T-helper 17 cell (primary cell): ENCODE measurements around the gene CALHM2. TPM values are rescaled to one million over a fixed set of nuclear protein-coding genes. Genes with fewer than 3 reads are reported as not detected.

Experiments used
- ATAC-seq: fragments of 150-1000 bp; cut with Tn5 transposase; 2 replicates; pipeline ENCODE4 v1.10.0; 2021; ENCODE audit warnings: mild to moderate bottlenecking, moderate library complexity
- DNase-seq, 3 donors: peaks; one replicate each; pipeline versions ENCODE4 v3.0.0 to v3.0.0-alpha.2; 2020 to 2021
- H3K9me3 ChIP-seq: one replicate; pipeline ENCODE4 v1.7.0; 2013; ENCODE audit warnings: low read length, mild to moderate bottlenecking; ENCODE audit not compliant: control insufficient read depth, poor library complexity, severe bottlenecking
- H3K27ac Mint-ChIP-seq: one replicate; pipeline ENCODE4 v1.8.0; 2022; ENCODE audit warnings: mild to moderate bottlenecking, moderate library complexity, mixed read lengths
- H3K27me3 Mint-ChIP-seq: one replicate; pipeline ENCODE4 v1.8.0; 2022; ENCODE audit warnings: mixed read lengths
- H3K36me3 Mint-ChIP-seq: one replicate; pipeline ENCODE4 v1.8.0; 2022; ENCODE audit warnings: low read depth, mixed read lengths
- H3K4me1 Mint-ChIP-seq: one replicate; pipeline ENCODE4 v1.8.0; 2022; ENCODE audit warnings: mild to moderate bottlenecking, mixed read lengths
- H3K4me3 Mint-ChIP-seq: one replicate; pipeline ENCODE4 v1.8.0; 2022; ENCODE audit warnings: mild to moderate bottlenecking, moderate library complexity, mixed read lengths
- total RNA-seq, 4 donors: library from RNA in 2 of 4; stranded (reverse) in 2 of 4; gene quantifications; one replicate each; pipeline ENCODE4 v1.2.3 and lab custom pipeline; 2022 to 2026

The CALHM2 gene
- total RNA-seq, 2 donors from 2014 or later: 15.5 to 23.6 TPM

- Mint-ChIP-seq H3K4me3 (peak overlapping the region; percentile 99), H3K36me3 (peaks cover 7% of the 10 kb centered on the region), H3K27me3 (no peaks in the 10 kb centered on the region), H3K27ac (peak overlapping the region; percentile 96), H3K4me1 (peaks cover 41% of the 10 kb centered on the region)
- no peak for DNase-seq
- no peak for ATAC-seq
- H3K9me3 ChIP-seq: no peaks in the 10 kb centered on the region
Observed at GRCh38 chr10:103397191-103397825, 54.9 kb downstream of the CALHM2 start.

- H3K36me3 Mint-ChIP-seq: peaks cover 7% of the 10 kb centered on the region
- H3K9me3 ChIP-seq: no peaks in the 10 kb centered on the region
- ATAC-seq (no peak), DNase-seq (no peak)
- peak overlapping the region; percentile 96 for H3K27ac Mint-ChIP-seq
- H3K4me1 Mint-ChIP-seq: peaks cover 41% of the 10 kb centered on the region
- peak overlapping the region; percentile 99 for H3K4me3 Mint-ChIP-seq
- no peaks in the 10 kb centered on the region for H3K27me3 Mint-ChIP-seq
Observed at GRCh38 chr10:103396789-103397087, 55.4 kb downstream of the CALHM2 start.

Other genes starting within 250 kb of the CALHM2 start
- gene RPEL1, start 206.5 kb downstream of the CALHM2 start, total RNA-seq: not detected
- gene INA, start 175.2 kb downstream of the CALHM2 start, total RNA-seq: not detected
- gene PCGF6, start 101.2 kb downstream of the CALHM2 start, total RNA-seq: 1 to 10 TPM; 4.6 to 4.7 TPM
- gene TAF5, start 84.4 kb downstream of the CALHM2 start, total RNA-seq: 1 to 10 TPM; 5.7 to 7.4 TPM
- 100 to 1,000 TPM; 135 to 136 TPM for gene ATP5MK, start 55.9 kb downstream of the CALHM2 start, total RNA-seq
- gene PDCD11, start 55.7 kb downstream of the CALHM2 start, total RNA-seq: 10 to 100 TPM; 18.7 to 29.7 TPM
- gene CALHM1, start 6.5 kb upstream of the CALHM2 start, total RNA-seq: not detected
- not detected for gene CALHM3, start 26.9 kb upstream of the CALHM2 start, total RNA-seq
- gene NEURL1, start 41.3 kb upstream of the CALHM2 start, total RNA-seq: 1 to 10 TPM in 1 of 2 donors, under 1 TPM in 1; 0.50 to 1.1 TPM